Right hindlimb (tissue), 1 donor: ENCODE data around the gene TMEM14B.
A peak's percentile ranks its signal among the peaks of the same experiment; 100 is the strongest.
"Not testable (repeated sequence)": the region's sequence is repeated elsewhere in the genome, so short reads cannot be mapped to it uniquely, and the experiment has no call there.

ENCODE experiments used
- DNase-seq: peaks from one replicate; pipeline ENCODE4 v3.0.0-alpha.2; 2018

Gene TMEM14B

GRCh38 chr6:10749734-10750133, 2.1 kb downstream of the TMEM14B start:
- DNase-seq, result no peak

- DNase-seq, result not testable (repeated sequence)
Measured at GRCh38 chr6:10750568-10750967, 3.0 kb downstream of the TMEM14B start.

DNA sequence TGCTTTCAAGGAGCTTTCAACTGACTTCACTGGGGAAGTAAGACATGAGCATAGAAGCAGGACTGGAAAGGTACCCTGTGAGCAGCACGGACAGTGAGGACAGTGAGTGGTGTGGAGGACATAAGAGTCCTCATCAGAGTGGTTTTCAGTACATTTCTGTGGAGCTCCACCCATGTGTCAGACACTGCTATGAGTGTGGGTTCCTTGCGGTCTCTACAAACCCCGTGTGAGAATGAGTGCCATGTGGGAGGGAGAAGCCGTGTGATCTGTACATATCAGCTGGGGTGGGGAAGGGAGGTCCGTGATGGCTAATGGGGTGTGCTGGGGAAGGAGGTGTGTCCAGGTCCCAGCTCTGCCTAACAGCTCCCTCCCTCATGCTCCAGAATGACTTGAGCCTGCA, 4.2 kb downstream of the TMEM14B start:
- not testable (repeated sequence) for DNase-seq

GRCh38 chr6:10756085-10756484, 8.5 kb downstream of the TMEM14B start:
- no peak for DNase-seq

GRCh38 chr6:10759312-10759839, 11.8 kb downstream of the TMEM14B start:
- DNase-seq, result no peak

DNA sequence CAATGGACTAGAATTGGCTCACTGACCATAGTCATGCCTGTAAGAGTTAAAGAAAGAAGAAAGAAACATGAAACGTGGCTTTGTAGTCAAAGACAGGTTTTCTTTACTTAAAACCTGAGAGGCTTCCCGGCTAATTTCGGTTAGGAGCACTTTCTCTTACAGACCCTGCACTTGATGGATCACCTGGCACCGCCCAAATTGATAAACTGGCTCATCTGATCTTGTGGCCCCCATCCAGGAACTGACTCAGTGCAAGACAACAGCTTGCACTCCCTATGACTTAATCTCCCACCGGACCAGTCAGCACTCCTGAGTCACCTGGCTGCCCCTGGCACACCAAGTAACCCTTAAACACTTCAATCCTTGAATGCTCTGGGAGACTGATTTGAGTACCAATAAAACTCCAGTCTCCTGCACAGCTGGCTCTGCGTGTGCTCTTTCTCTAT, 12.3 kb downstream of the TMEM14B start:
- DNase-seq, result no peak

DNA sequence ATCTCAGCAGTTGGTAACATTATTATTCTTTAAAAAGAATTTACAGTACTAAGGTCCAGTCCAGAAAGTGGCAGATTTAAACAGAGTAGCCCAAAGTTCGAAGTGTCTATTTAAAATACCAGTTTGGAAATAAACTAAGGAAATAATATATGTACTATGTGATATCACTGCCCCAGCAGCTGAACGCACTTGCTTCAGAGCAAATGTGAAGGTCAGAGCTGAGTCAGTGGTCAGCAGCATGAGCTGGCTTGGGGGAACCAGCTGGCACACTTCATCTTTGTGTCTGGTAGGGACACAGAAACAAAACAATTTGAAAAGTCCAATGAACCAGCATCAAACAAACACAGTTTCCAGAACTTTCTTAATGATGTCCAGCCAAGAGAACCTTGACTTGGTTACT, 15.4 kb downstream of the TMEM14B start:
- DNase-seq, result no peak

DNA sequence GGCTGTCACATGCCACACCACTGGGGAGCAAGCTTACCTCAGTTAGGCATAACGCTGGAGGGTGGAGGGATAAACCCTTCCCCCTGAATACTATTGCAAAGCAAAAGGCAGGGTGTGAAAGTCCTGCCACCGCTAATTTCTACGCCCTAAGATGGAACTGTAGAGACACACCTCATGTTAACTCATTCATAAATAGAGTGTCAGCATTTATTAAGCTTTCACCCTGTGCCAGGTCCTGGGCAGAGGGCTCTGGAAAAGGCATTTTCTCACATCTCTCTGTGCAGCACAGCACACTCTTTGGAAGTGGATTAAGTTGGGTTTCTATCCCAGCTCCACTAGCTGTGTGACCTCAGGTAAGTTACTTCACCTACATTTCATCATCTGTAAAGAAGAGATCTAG, 21.8 kb downstream of the TMEM14B start:
- no peak for DNase-seq

DNA sequence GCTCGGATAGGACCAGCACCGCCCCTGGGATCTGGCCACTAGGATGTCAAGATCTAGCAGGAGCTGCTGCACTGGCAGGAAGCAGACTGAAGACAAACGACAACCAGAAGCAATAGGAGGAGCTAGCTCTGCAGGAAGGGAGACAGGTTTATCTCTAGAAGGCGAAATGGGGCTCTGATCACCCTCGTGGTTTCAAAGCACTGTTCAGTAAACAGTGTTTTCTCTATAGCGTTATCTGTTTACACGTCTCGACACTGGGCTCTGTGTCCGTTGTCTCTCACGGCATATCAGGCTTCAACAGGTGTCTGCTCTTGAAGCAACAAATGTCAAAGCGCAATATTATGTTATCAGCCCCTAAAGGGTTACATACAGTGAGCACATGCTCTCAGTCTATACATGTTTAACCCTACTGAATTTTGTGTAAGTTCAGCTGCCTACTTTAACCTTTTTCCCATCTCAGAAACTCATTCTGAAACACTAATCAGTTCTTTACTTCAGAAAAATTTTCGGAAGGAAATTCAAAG, 23.8 kb downstream of the TMEM14B start:
- no peak for DNase-seq

- DNase-seq, result no peak
Measured at GRCh38 chr6:10778230-10778629, 30.6 kb downstream of the TMEM14B start.

DNA sequence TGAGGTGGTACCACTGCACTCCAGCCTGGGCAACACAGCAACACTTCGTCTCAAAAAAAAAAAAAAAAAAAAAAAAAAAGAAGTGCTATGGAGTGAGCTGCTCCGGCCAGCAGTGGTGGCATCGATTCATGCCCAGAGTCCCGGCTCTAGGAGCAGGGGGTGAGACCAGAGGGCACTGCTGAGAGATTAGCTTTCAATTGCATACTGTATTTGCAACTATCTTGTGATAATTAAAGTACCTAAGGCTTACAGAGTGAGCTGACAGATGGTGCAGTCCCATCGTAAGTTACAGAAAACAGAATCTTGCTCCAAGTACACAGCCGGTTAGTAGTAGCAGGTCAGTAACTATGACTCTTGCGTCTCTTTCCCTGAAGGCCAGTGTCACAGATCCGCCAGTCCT, 31.5 kb downstream of the TMEM14B start:
- no peak for DNase-seq

DNA sequence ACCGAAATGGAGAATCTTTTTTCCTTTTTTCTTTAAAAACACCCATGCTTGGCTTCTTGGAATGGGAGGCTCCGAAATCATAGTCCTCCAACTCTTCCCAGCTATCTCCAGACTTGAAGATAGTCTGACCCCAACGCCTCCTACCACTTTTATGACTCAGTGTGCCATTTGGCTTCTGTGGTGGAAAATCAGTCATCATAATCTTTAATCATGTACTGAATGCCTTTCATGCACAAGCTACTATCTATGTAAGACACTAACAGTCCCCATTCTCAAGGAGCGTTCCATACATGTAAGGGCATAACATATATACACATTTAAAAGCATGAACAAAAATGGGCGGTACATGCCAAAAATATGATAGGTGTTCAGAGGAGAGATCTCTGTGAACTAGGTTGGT, 44.1 kb downstream of the TMEM14B start:
- DNase-seq, result no peak

- no peak for DNase-seq
Measured at GRCh38 chr6:10792101-10792500, 44.5 kb downstream of the TMEM14B start.

- no peak for DNase-seq
Measured at GRCh38 chr6:10793035-10793434, 45.4 kb downstream of the TMEM14B start.

DNA sequence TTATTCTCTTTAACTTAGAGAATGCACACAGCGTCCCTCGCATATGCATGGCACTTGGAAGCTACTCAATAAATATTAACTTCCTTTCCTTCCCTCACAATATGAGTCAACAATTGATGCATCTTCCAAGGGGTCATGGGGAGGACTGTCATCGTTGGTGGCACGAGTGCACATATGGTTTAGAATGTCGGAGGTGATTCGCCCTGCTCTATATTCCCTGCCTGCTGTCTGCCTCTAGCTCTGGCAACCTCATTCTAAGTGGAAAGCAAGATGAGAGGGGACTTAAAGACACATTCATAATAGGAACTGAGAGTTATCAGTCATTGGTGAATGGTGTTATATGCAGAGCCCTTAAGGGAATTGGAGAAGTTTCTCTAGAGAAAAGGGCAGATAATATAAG, 46.1 kb downstream of the TMEM14B start:
- DNase-seq, result no peak

GRCh38 chr6:10794239-10794638, 46.6 kb downstream of the TMEM14B start:
- DNase-seq, result no peak

DNA sequence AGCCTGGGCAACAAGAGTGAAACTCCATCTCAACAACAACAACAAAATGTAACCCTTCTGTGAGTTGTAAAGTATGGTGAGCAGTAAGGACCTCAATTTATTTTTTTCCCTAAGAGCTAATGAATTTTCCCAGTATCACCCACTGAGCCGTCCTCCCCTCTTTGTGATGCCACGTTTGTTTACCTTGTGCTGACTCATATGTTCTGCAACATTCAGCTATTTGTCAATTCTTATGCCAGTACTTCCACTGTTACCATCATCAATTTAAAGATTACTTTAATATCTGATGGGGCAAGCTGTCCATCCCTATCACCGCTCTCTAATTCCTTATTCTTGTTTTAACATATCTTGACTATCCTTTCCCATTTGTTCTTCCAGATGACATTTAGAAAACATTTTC, 53.2 kb downstream of the TMEM14B start:
- no peak for DNase-seq

DNA sequence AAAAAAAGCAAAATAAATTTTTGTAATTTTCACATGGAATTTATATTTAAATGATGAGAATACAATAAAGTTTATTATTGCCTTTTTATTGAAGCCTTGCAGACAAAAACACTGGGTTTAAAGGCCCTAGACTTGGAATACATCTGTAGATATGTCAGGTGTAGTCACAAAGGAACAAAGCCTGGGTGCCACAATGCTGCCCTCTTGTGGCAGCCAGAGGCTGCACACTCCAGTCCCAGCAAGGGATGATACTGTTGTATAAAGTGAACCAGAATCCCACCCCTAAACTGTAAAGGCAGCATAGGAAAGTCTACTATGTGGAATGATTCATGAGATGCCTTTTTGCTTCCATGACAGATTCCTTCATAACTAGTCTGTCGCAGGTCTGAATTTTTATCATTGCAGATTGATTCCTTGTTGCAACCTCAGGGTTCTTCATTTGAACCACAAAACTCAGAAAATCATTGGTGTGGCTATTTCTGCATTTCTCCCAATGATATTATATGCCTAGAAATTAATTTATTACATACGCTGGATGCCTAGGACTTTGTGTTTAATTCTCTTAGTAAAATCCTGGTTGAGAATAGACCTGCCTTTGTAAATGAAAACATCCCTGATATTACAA, 53.7 kb downstream of the TMEM14B start:
- DNase-seq, result peak; percentile 53
